Effector memory CD4-positive, alpha-beta T cell (primary cell): ENCODE data around the gene TWSG1.
"Not testable (repeated sequence)": the region's sequence is repeated elsewhere in the genome, so short reads cannot be mapped to it uniquely, and the experiment has no call there.

Experiments used
- DNase-seq, 3 donors: peaks; one replicate each; pipeline ENCODE4 v3.0.0-alpha.2; 2020
- H3K27ac ChIP-seq: 2 replicates; pipeline ENCODE4 v1.7.0; 2013; ENCODE audit warnings: mild to moderate bottlenecking, low read length, moderate library complexity; ENCODE audit not compliant: insufficient read depth, poor library complexity, severe bottlenecking
- H3K27me3 ChIP-seq: replicated peaks from 2 replicates; pipeline ENCODE4 v1.7.0; 2013; ENCODE audit warnings: mild to moderate bottlenecking, low read length; ENCODE audit not compliant: insufficient read depth, control insufficient read depth, poor library complexity, severe bottlenecking
- H3K36me3 ChIP-seq: 2 replicates; pipeline ENCODE4 v1.7.0; 2013; ENCODE audit warnings: mild to moderate bottlenecking, low read length, moderate library complexity; ENCODE audit not compliant: control insufficient read depth, insufficient read depth
- H3K4me1 ChIP-seq: 2 replicates; pipeline ENCODE4 v1.7.0; 2013; ENCODE audit warnings: low read length, mild to moderate bottlenecking; ENCODE audit not compliant: control insufficient read depth, insufficient read depth, poor library complexity, severe bottlenecking
- H3K4me3 ChIP-seq: 2 replicates; pipeline ENCODE4 v1.7.0; 2013; ENCODE audit warnings: low read length, low read depth, mild to moderate bottlenecking; ENCODE audit not compliant: insufficient read depth, poor library complexity, severe bottlenecking
- H3K9me3 ChIP-seq: 2 replicates; pipeline ENCODE4 v1.7.0; 2013; ENCODE audit warnings: mild to moderate bottlenecking, low read length, moderate library complexity; ENCODE audit not compliant: control insufficient read depth

TWSG1 gene

DNA sequence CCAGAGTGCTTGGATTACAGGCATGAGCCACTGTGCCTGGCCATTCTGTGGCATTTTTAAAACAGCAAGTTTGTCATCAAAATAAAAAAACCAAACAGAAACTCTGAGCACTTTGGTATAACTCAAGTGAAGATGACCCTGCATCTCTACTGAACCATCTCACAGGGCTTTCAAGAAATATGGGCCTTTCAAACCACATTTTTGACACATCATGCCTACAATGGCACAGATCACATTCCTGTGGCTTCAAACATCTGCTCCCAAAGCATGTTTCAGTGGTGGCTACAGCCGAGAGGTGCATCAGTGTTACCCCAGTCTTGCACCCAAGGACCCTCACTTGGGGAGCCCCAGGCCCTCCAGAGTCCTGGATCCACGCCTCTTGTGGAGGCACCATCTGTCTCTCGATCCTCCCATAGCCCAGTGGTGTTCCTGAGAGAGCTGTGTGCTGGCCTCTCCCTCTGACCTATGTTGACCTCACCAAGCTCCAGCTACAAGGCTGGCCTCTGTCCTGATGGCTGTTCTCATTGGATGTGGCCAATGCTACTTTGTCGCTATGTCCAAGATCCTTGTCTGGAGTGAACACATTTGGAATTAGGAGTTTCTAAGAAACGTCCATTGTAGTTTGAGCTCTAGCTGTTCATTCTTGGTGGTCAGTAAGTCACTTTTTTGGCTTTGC is 85.5 kb downstream of the TWSG1 start:
- no peak for DNase-seq
- H3K27ac ChIP-seq = no peak overlapping the region
- H3K9me3 ChIP-seq = no peaks in the 10 kb centered on the region
- H3K4me3 ChIP-seq = no peak overlapping the region
- no peaks in the 10 kb centered on the region for H3K36me3 ChIP-seq
- H3K4me1 ChIP-seq = no peaks in the 10 kb centered on the region
- H3K27me3 ChIP-seq = no peaks in the 10 kb centered on the region

DNA sequence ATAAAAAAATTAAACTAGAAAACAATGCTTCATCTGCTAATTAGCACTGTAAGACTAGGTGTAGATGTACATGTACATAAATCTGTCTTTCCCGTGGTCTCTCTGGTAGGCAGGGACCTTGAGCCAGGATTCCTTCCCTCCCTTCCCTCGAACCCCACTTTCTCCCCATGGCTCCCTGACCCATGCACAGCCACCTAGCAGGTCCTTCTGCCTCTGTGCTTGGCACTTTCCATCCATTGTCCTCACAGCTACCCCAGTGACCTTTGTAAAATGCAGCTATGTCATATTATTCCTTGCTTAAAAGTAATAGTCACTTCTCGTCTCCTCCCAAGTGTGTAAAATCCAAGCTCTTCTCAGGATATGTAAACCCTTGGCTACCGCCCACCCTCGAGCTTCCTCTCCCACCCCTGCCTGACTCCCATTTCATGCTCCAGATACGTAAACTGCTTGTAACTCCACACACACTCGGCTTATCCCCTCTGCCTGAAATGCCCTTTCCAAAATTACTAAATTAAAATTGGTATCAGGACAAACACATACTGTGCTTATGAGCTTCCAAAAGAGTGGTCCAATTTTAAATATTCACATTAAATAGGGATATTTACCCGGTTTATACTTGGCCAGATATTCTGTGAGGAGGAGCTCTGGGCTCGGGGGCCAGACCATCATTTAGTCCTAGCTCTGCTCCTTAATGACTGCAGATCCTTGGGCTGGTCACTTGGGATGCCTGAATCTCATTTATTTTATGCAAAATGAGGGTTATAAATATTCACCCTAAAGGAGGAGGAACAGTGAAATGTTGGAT is 86.7 kb downstream of the TWSG1 start:
- Histone ChIP-seq H3K9me3 (no peaks in the 10 kb centered on the region), H3K27me3 (no peaks in the 10 kb centered on the region), H3K27ac (no peak overlapping the region), H3K4me1 (no peaks in the 10 kb centered on the region), H3K36me3 (no peaks in the 10 kb centered on the region), H3K4me3 (no peak overlapping the region)
- no peak for DNase-seq

DNA sequence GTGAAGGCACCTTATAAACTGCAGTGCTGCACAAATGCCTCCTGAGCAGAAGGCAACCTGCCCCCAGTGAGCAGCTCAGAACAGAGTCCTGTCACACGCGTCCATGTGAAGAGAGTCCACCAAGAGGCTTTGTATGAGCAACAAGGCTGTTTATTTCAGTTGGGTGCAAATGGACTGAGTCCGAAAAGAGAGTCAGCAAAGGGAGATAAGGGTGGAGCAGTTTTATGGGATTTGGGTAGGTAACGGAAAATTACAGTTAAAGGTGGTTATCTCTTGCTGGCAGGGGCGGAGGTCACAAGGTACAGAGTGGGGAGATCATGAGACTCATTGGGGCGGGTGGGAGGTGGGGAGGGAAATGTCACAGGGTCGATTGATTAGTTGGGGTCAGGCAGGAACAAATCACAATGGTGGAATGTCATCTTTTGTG is 87.3 kb downstream of the TWSG1 start:
- no peak overlapping the region for H3K4me3 ChIP-seq
- no peaks in the 10 kb centered on the region for H3K27me3 ChIP-seq
- no peaks in the 10 kb centered on the region for H3K4me1 ChIP-seq
- DNase-seq = no peak
- H3K36me3 ChIP-seq = no peaks in the 10 kb centered on the region
- H3K9me3 ChIP-seq = no peaks in the 10 kb centered on the region
- H3K27ac ChIP-seq = no peak overlapping the region

- Histone ChIP-seq H3K36me3 (no peaks in the 10 kb centered on the region), H3K9me3 (no peaks in the 10 kb centered on the region), H3K27me3 (no peaks in the 10 kb centered on the region), H3K4me1 (no peaks in the 10 kb centered on the region), H3K27ac (no peak overlapping the region), H3K4me3 (no peak overlapping the region)
- DNase-seq = no peak
These were observed 88.4 kb downstream of the TWSG1 start for GRCh38 chr18:9422816-9423519.

- not testable (repeated sequence) for H3K27me3 ChIP-seq, H3K4me3 ChIP-seq, H3K4me1 ChIP-seq, H3K27ac ChIP-seq, H3K9me3 ChIP-seq, DNase-seq, H3K36me3 ChIP-seq
These were observed 89.1 kb downstream of the TWSG1 start for GRCh38 chr18:9423648-9424047.

DNA sequence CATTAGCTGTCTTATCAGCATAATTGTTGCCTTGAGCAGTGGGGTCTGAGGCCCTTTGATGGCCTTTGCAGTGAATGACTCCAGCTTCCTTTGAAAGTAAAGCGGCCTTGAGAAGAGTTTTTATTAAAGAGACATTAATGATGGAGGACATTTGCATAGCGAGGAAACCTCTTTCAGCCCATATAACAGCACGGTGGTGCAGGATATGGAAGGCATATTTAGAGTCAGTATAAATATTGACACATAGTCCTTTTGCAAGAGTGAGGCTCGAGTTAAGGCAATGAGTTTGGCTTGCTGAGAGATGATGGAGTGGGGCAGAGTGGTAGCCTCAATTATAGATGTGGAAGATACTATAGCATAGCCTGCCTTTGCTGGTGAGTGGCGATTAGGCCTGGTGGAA is 89.7 kb downstream of the TWSG1 start:
- DNase-seq, H3K4me3 ChIP-seq, H3K27ac ChIP-seq, H3K36me3 ChIP-seq, H3K4me1 ChIP-seq, H3K27me3 ChIP-seq, H3K9me3 ChIP-seq: not testable (repeated sequence)

- no peaks in the 10 kb centered on the region for H3K4me1 ChIP-seq
These were observed 92.2 kb downstream of the TWSG1 start for GRCh38 chr18:9426753-9427152.

GRCh38 chr18:9428301-9428706 is 93.7 kb downstream of the TWSG1 start:
- Histone ChIP-seq H3K9me3 (no peaks in the 10 kb centered on the region), H3K4me1 (no peaks in the 10 kb centered on the region), H3K4me3 (no peak overlapping the region), H3K36me3 (no peaks in the 10 kb centered on the region), H3K27ac (no peak overlapping the region), H3K27me3 (no peaks in the 10 kb centered on the region)
- DNase-seq = no peak

More at GRCh38 chr18:9426753-9427152, 92.2 kb downstream of the TWSG1 start:
- Histone ChIP-seq H3K4me3 (no peak overlapping the region), H3K27ac (no peak overlapping the region), H3K27me3 (no peaks in the 10 kb centered on the region), H3K36me3 (no peaks in the 10 kb centered on the region), H3K9me3 (no peaks in the 10 kb centered on the region)
- DNase-seq = no peak

DNA sequence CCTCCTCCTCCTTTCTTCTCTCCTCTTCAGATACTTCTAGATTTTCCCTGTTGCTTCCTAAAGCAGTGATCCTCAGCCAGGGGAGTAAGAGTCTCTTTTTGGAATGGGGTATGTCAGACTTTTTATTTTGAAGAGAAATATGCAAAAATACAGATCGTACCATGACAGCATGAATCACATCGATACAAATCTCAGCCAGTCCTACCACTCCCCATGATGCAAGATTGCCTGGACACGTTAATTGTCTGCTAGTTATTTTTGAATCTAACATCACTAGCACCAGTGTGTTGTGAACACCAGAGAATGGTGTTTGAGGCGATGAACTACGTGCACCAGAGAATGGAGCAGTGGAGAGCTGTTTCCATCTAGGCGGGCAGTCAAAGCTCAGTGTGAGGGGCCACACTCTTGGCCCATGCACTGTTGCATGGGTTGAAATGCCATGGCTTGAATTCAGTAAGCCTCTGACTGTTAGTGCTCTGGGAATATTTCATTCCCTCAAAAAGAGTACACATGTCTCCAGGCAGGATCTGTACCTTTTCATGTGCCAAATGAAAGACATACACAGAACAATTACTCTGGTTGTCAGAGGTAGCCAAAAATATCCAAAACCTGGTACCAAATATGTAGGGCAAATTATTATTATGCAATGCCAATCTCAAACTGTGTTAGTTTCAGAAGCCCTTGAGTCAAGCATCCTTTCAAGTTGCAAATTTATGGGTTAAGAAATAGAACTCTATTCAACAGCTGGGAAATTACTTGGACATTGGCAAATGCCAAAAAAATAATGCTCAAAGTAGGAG is 94.5 kb downstream of the TWSG1 start:
- Histone ChIP-seq H3K27me3 (no peaks in the 10 kb centered on the region), H3K9me3 (no peaks in the 10 kb centered on the region), H3K4me3 (no peak overlapping the region), H3K36me3 (no peaks in the 10 kb centered on the region), H3K27ac (no peak overlapping the region), H3K4me1 (no peaks in the 10 kb centered on the region)
- DNase-seq = no peak
